IMR-90 (cell line): ENCODE measurements around the gene ZNF546. TPM values are rescaled to one million over a fixed set of nuclear protein-coding genes. Genes with fewer than 3 reads are reported as not detected.
A peak's percentile ranks its signal among the peaks of the same experiment; 100 is the strongest.

ENCODE experiments used
- ATAC-seq: fragments of 200-7000 bp; cut with Tn5 transposase; 2 replicates; pipeline ENCODE4 v1.9.1; 2020; ENCODE audit warnings: low read depth, mild to moderate bottlenecking, moderate library complexity
- BruUV-seq: library from RNA; stranded (reverse); fragments of 400-500 nt; replicated peaks from 2 replicates; lab custom pipeline; 2021; lab: Mats Ljungman, UMichigan
- CTCF ChIA-PET: fragments of 300-600 bp; formaldehyde crosslinking; extraction: SDS; loops from one replicate; lab custom pipeline; 2021; ENCODE audit warnings: antibody characterized with exemption; lab: Yijun Ruan, JAX
- POLR2A ChIA-PET: fragments of 300-600 bp; sonication (Branson Sonifier 250); formaldehyde crosslinking; loops from one replicate; lab custom pipeline; 2022; ENCODE audit warnings: antibody characterized with exemption; ENCODE audit not compliant: unreplicated experiment; lab: Charles Lee
- DNase-seq: peaks from one replicate; pipeline ENCODE4 v3.0.0; 2013
- H2AFZ ChIP-seq: replicated peaks from 2 replicates; pipeline ENCODE3; 2013; ENCODE audit warnings: low read length, mild to moderate bottlenecking; ENCODE audit not compliant: poor library complexity
- H2AK5ac ChIP-seq: 2 replicates; pipeline ENCODE4 v1.6.1; 2013; ENCODE audit warnings: low read depth, low read length, inconsistent platforms
- H2AK9ac ChIP-seq: replicated peaks from 2 replicates; pipeline ENCODE3; 2013; ENCODE audit warnings: mild to moderate bottlenecking, low read depth, low read length, moderate library complexity; ENCODE audit not compliant: poor library complexity
- H2BK120ac ChIP-seq: 2 replicates; pipeline ENCODE4 v1.6.1; 2013; ENCODE audit warnings: low read depth, low read length, inconsistent platforms
- H2BK15ac ChIP-seq: 3 replicates; pipeline ENCODE4 v1.6.1; 2013; ENCODE audit warnings: low read depth, low read length, inconsistent platforms
- H2BK20ac ChIP-seq: 2 replicates; pipeline ENCODE4 v1.6.1; 2013; ENCODE audit warnings: low read depth, mild to moderate bottlenecking, inconsistent platforms, low read length, moderate library complexity
- H2BK5ac ChIP-seq: 2 replicates; pipeline ENCODE4 v1.6.1; 2013; ENCODE audit warnings: mild to moderate bottlenecking, low read depth, low read length, inconsistent platforms; ENCODE audit not compliant: poor library complexity, severe bottlenecking
- H3K14ac ChIP-seq: replicated peaks from 2 replicates; pipeline ENCODE4 v1.6.1; 2013; ENCODE audit warnings: low read depth, low read length, inconsistent platforms
- H3K18ac ChIP-seq: 2 replicates; pipeline ENCODE4 v1.6.1; 2013; ENCODE audit warnings: low read depth, low read length, control low read depth
- H3K23ac ChIP-seq: 2 replicates; pipeline ENCODE4 v1.6.1; 2013; ENCODE audit warnings: low read depth, low read length, inconsistent platforms
- H3K27ac ChIP-seq: 2 replicates; pipeline ENCODE4 v1.5.1; 2013; ENCODE audit warnings: mild to moderate bottlenecking, control low read depth, low read length; ENCODE audit not compliant: insufficient read depth
- H3K27me3 ChIP-seq: 2 replicates; pipeline ENCODE4 v1.6.1; 2013; ENCODE audit warnings: low read length; ENCODE audit not compliant: control insufficient read depth, insufficient read depth
- H3K36me3 ChIP-seq: 2 replicates; pipeline ENCODE4 v1.6.1; 2013; ENCODE audit warnings: low read length, mixed read lengths; ENCODE audit not compliant: control insufficient read depth, insufficient read depth
- H3K4ac ChIP-seq: 2 replicates; pipeline ENCODE4 v1.6.1; 2013; ENCODE audit warnings: low read depth, low read length, inconsistent platforms
- H3K4me1 ChIP-seq: 2 replicates; pipeline ENCODE4 v1.6.1; 2013; ENCODE audit warnings: low read length, mixed read lengths; ENCODE audit not compliant: control insufficient read depth, insufficient read depth
- H3K4me2 ChIP-seq: 2 replicates; pipeline ENCODE4 v1.6.1; 2013; ENCODE audit warnings: low read depth, mild to moderate bottlenecking, control low read depth, low read length, moderate library complexity
- H3K4me3 ChIP-seq: 2 replicates; pipeline ENCODE4 v1.5.1; 2013; ENCODE audit warnings: low read depth, mild to moderate bottlenecking, control low read depth, low read length, moderate library complexity; ENCODE audit not compliant: insufficient read depth
- H3K56ac ChIP-seq: 2 replicates; pipeline ENCODE4 v1.6.1; 2013; ENCODE audit warnings: low read length, inconsistent platforms; ENCODE audit not compliant: insufficient read depth; ENCODE audit errors: extremely low read depth
- H3K79me1 ChIP-seq, 2 experiments: 2 replicates each; pipeline ENCODE4 v1.6.1; 2013; ENCODE audit warnings: low read length in 2 of 2, inconsistent platforms in 1 of 2, low read depth in 1 of 2
- H3K9ac ChIP-seq: 2 replicates; pipeline ENCODE4 v1.6.1; 2013; ENCODE audit warnings: low read depth, low read length, control low read depth
- H3K9me1 ChIP-seq: 2 replicates; pipeline ENCODE4 v1.6.1; 2013; ENCODE audit warnings: low read length, inconsistent platforms; ENCODE audit not compliant: insufficient read depth
- H3K9me3 ChIP-seq: 2 replicates; pipeline ENCODE4 v1.6.1; 2013; ENCODE audit warnings: low read length; ENCODE audit not compliant: control insufficient read depth, insufficient read depth
- H4K20me1 ChIP-seq: 2 replicates; pipeline ENCODE4 v1.6.1; 2013; ENCODE audit warnings: low read length, inconsistent platforms; ENCODE audit not compliant: insufficient read depth
- H4K5ac ChIP-seq: 2 replicates; pipeline ENCODE4 v1.6.1; 2013; ENCODE audit warnings: mild to moderate bottlenecking, low read depth, low read length, control low read depth
- H4K8ac ChIP-seq, 2 experiments: 2 replicates each; pipeline ENCODE4 v1.6.1; 2013; ENCODE audit warnings: low read depth in 2 of 2, low read length in 2 of 2, control low read depth in 1 of 2, inconsistent platforms in 1 of 2
- H4K91ac ChIP-seq: 2 replicates; pipeline ENCODE4 v1.6.1; 2013; ENCODE audit warnings: low read depth, low read length, inconsistent platforms; ENCODE audit not compliant: insufficient read depth
- CHD1 ChIP-seq: IDR thresholded peaks from 2 replicates; pipeline ENCODE4 v1.6.1; 2012; ENCODE audit warnings: low read depth, low read length, improper control_type of control experiment
- CTCF ChIP-seq: conservative IDR thresholded peaks from 2 replicates; pipeline ENCODE4 v1.5.1; 2012; ENCODE audit warnings: mild to moderate bottlenecking, low read depth, low read length, improper control_type of control experiment
- MAFK ChIP-seq: IDR thresholded peaks from 2 replicates; pipeline ENCODE4 v1.6.1; 2012; ENCODE audit warnings: low read depth, low read length, improper control_type of control experiment
- MAZ ChIP-seq: IDR thresholded peaks from 2 replicates; pipeline ENCODE4 v1.6.1; 2012; ENCODE audit warnings: low read depth, mild to moderate bottlenecking, low read length, improper control_type of control experiment, moderate library complexity, borderline replicate concordance
- MXI1 ChIP-seq: IDR thresholded peaks from 2 replicates; pipeline ENCODE4 v1.6.1; 2012; ENCODE audit warnings: low read depth, mild to moderate bottlenecking, low read length, moderate library complexity, borderline replicate concordance
- RAD21 ChIP-seq: IDR thresholded peaks from 2 replicates; pipeline ENCODE4 v1.6.1; 2012; ENCODE audit warnings: low read length, improper control_type of control experiment
- RCOR1 ChIP-seq: IDR thresholded peaks from 2 replicates; pipeline ENCODE4 v1.6.1; 2012; ENCODE audit warnings: mild to moderate bottlenecking, low read length, improper control_type of control experiment; ENCODE audit not compliant: insufficient replicate concordance
- RFX5 ChIP-seq: IDR thresholded peaks from 2 replicates; pipeline ENCODE4 v1.8.0; 2012; ENCODE audit warnings: low read depth, mild to moderate bottlenecking, low read length, moderate library complexity
- SMC3 ChIP-seq: fragments of 150-350 bp; IDR thresholded peaks from 2 replicates; pipeline ENCODE4 v1.6.1; 2016; ENCODE audit warnings: low read depth, mild to moderate bottlenecking, antibody characterized with exemption, low read length, moderate library complexity
- USF2 ChIP-seq: fragments of 150-350 bp; IDR thresholded peaks from 2 replicates; pipeline ENCODE4 v1.6.1; 2017; ENCODE audit warnings: mild to moderate bottlenecking, antibody characterized with exemption, low read length, low read depth
- WGBS, 2 experiments: methylation state at CpG; one replicate each; pipeline versions ENCODE4 v1.1.5 to v1.1.7; 2013; ENCODE audit warnings: missing lambda C conversion rate in 2 of 2; ENCODE audit not compliant: insufficient read length in 1 of 2; ENCODE audit errors: extremely low coverage in 2 of 2; 5-methylcytosine and 5-hydroxymethylcytosine counted together
- dilution Hi-C: fragments of 300-500 bp; cut with HindIII; formaldehyde crosslinking; loops from one replicate; pipeline ENCODE4 v1.14.3; 2018; ENCODE audit warnings: low sequenced_read_pairs; ENCODE audit not compliant: unreplicated experiment
- in situ Hi-C: fragments of 300-500 bp; cut with MboI; formaldehyde crosslinking; loops from 3 replicates; pipeline ENCODE4 v1.14.3; 2019; ENCODE audit warnings: low sequenced_read_pairs, inconsistent platforms, mixed read lengths
- intact Hi-C: fragments of 100-400 bp; cut with micrococcal nuclease; formaldehyde crosslinking; loops from 2 replicates; pipeline ENCODE4 v1.10.0; 2022
- polyA plus RNA-seq, 3 experiments: library from polyadenylated mRNA; depleted of rRNA; stranded (reverse); fragments of >200 nt; gene quantifications; 2 replicates each; pipeline ENCODE4 v1.2.3, GENCODE V29; 2012; ENCODE audit warnings: low replicate concordance in 1 of 3
- total RNA-seq: library from RNA; depleted of rRNA; stranded (reverse); fragments of >200 nt; gene quantifications from 2 replicates; pipeline ENCODE4 v1.2.3, GENCODE V29; 2012
- TF ChIP-seq, protein P1 (sequence below): fragments of 150-350 bp; IDR thresholded peaks from 2 replicates; pipeline ENCODE4 v1.6.1; 2016; ENCODE audit warnings: low read depth, mild to moderate bottlenecking, low read length, moderate library complexity, borderline replicate concordance

ZNF546 gene
- total and polyA plus RNA-seq, 2 of the 4 experiments (the other 2 are of a cell fraction), result 1.6 to 6.5 TPM

DNA sequence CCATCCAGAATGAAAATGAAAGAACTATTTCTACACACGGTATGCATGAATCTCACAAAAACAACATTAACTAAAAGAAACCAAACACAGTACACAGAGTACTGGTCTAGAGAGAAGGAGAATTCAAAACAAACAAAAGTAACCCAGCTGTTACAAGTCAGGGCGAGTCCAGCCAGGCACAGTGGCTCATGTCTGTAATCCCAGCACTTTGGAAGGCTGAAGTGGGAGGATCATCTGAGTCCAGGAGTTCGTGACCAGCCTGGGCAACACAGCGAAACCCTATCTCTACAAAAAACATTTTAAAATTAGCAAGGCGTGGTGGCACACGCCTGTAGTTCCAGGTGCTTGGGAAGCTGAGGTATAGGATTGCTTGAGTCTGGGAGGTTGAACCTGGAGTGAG, 27.6 kb upstream of the ZNF546 start:
- peak; percentile 3; the same call in 1 of the 2 replicates for ATAC-seq

More for the DNA sequence above, 27.6 kb upstream of the ZNF546 start:
- Histone ChIP-seq H2BK120ac (no peak overlapping the region), H3K56ac (no peak overlapping the region), H3K79me1 (peaks cover 14 to 34% of the 10 kb centered on the region in 2 experiments), H3K4ac (no peak overlapping the region), H2AK5ac (peak overlapping the region; percentile 1; the same call in 1 of the 2 replicates), H3K23ac (no peak overlapping the region), H4K5ac (no peak overlapping the region), H3K27ac (peak overlapping the region; percentile 15; the same call in 1 of the 2 replicates), H3K9ac (no peak overlapping the region), H3K9me3 (no peaks in the 10 kb centered on the region), H2BK15ac (no peak overlapping the region), H2AFZ (no peak overlapping the region), H2AK9ac (no peak overlapping the region), H3K27me3 (no peaks in the 10 kb centered on the region), H2BK5ac (peak overlapping the region; percentile 9), H2BK20ac (no peak overlapping the region), H3K4me3 (no peak overlapping the region), H3K9me1 (no peaks in the 10 kb centered on the region), H3K36me3 (peaks cover 16% of the 10 kb centered on the region), H4K8ac (peak overlapping the region in 1 of 2 experiments; percentile 53; a peak in 1 of 4 replicates), H4K91ac (no peak overlapping the region), H3K14ac (no peak overlapping the region), H3K4me2 (no peak overlapping the region; the same call in 1 of the 2 replicates), H4K20me1 (peaks cover 4% of the 10 kb centered on the region; the same call in 1 of the 2 replicates), H3K4me1 (peaks cover 2% of the 10 kb centered on the region; the same call in 1 of the 2 replicates), H3K18ac (no peak overlapping the region)
- in situ Hi-C loops, result loop anchor here (5.0 kb wide), 1 partner anchor 177 kb away; no protein-coding TSS in a partner anchor
- ChIA-PET POLR2A (no interaction called here), CTCF (interaction anchor here (1.9 kb wide), 1 partner anchor 177 kb away, joined by 17 read pairs; no protein-coding TSS in a partner anchor)
- no CpG with 5 or more reads among the region's 6 CpGs for WGBS, 2 experiments
- BruUV-seq, result no TSS peak
- dilution Hi-C loops, result no loop called here
- intact Hi-C loops, result no loop called here
- DNase-seq, result peak; percentile 35
- TF ChIP-seq CTCF, result no peak
- no peak for TF ChIP-seq RAD21
- no peak for TF ChIP-seq RCOR1
- TF ChIP-seq CHD1, result no peak
- TF ChIP-seq RFX5, result no peak
- TF ChIP-seq, protein P1, sequence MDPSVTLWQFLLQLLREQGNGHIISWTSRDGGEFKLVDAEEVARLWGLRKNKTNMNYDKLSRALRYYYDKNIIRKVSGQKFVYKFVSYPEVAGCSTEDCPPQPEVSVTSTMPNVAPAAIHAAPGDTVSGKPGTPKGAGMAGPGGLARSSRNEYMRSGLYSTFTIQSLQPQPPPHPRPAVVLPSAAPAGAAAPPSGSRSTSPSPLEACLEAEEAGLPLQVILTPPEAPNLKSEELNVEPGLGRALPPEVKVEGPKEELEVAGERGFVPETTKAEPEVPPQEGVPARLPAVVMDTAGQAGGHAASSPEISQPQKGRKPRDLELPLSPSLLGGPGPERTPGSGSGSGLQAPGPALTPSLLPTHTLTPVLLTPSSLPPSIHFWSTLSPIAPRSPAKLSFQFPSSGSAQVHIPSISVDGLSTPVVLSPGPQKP, result no peak
- TF ChIP-seq MAFK, result no peak
- no peak for TF ChIP-seq MXI1
- TF ChIP-seq USF2, result no peak
- no peak for TF ChIP-seq MAZ
- TF ChIP-seq SMC3, result no peak
